Cerebellar cortex (tissue), 1 donor: ENCODE data around the gene CCDC169.
"Not testable (repeated sequence)": the region's sequence is repeated elsewhere in the genome, so short reads cannot be mapped to it uniquely, and the experiment has no call there.

Source experiments
- DNase-seq: peaks from one replicate; pipeline ENCODE4 v3.0.0-alpha.2; 2015; ENCODE audit warnings: low spot score

The CCDC169 gene

GRCh38 chr13:36313047-36313969, 15.7 kb upstream of the CCDC169 start:
- DNase-seq: no peak

- DNase-seq: no peak
These were observed 12.9 kb upstream of the CCDC169 start for GRCh38 chr13:36310417-36311108.

- DNase-seq: no peak
These were observed 4.7 kb upstream of the CCDC169 start for GRCh38 chr13:36302289-36302688.

- not testable (repeated sequence) for DNase-seq
These were observed 1.9 kb upstream of the CCDC169 start for GRCh38 chr13:36299469-36299868.

- DNase-seq: no peak
These were observed 988 bp upstream of the CCDC169 start for GRCh38 chr13:36298535-36299068.

GRCh38 chr13:36294096-36294495, 3.5 kb downstream of the CCDC169 start:
- DNase-seq: no peak

GRCh38 chr13:36293497-36293896, 4.1 kb downstream of the CCDC169 start:
- no peak for DNase-seq

GRCh38 chr13:36288794-36289391, 8.7 kb downstream of the CCDC169 start:
- no peak for DNase-seq

GRCh38 chr13:36286006-36286405, 11.6 kb downstream of the CCDC169 start:
- DNase-seq: no peak

GRCh38 chr13:36282821-36283432, 14.7 kb downstream of the CCDC169 start:
- DNase-seq: peak; percentile 35

GRCh38 chr13:36275190-36276002, 22.2 kb downstream of the CCDC169 start:
- DNase-seq: peak; percentile 38

GRCh38 chr13:36273431-36273830, 24.2 kb downstream of the CCDC169 start:
- DNase-seq: no peak

GRCh38 chr13:36261976-36262375, 35.6 kb downstream of the CCDC169 start:
- DNase-seq: no peak

GRCh38 chr13:36261011-36261410, 36.6 kb downstream of the CCDC169 start:
- no peak for DNase-seq

- no peak for DNase-seq
These were observed 38.1 kb downstream of the CCDC169 start for GRCh38 chr13:36259361-36260137.

- no peak for DNase-seq
These were observed 38.8 kb downstream of the CCDC169 start for GRCh38 chr13:36258831-36259230.

GRCh38 chr13:36251526-36251925, 46.1 kb downstream of the CCDC169 start:
- no peak for DNase-seq

- no peak for DNase-seq
These were observed 46.6 kb downstream of the CCDC169 start for GRCh38 chr13:36251017-36251416.

- DNase-seq: no peak
These were observed 48.9 kb downstream of the CCDC169 start for GRCh38 chr13:36248700-36249099.

- DNase-seq: no peak
These were observed 52.6 kb downstream of the CCDC169 start for GRCh38 chr13:36244990-36245389.
